ENCODE data around the gene NRG3.
A peak's percentile ranks its signal among the peaks of the same experiment; 100 is the strongest.

DNA sequence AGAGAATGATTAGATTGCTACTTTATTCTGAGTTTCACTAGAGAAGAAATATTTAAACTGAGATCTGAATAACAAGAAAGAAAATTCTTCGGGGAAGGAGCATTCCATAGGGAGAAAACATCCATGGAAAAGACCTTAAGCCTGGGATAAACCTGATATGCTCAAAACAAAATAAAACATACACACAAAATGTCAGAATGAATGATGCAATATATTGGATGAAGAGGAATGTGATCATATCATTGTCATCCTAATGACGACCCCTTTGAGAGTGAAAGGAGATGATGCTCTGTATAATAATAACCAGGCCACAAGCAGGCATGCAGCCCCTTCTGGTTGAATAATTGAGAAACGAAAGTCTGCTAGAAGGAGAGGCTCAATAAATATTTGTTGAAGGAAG, 882.4 kb downstream of the NRG3 start:
- TF ChIP-seq, protein P1, sequence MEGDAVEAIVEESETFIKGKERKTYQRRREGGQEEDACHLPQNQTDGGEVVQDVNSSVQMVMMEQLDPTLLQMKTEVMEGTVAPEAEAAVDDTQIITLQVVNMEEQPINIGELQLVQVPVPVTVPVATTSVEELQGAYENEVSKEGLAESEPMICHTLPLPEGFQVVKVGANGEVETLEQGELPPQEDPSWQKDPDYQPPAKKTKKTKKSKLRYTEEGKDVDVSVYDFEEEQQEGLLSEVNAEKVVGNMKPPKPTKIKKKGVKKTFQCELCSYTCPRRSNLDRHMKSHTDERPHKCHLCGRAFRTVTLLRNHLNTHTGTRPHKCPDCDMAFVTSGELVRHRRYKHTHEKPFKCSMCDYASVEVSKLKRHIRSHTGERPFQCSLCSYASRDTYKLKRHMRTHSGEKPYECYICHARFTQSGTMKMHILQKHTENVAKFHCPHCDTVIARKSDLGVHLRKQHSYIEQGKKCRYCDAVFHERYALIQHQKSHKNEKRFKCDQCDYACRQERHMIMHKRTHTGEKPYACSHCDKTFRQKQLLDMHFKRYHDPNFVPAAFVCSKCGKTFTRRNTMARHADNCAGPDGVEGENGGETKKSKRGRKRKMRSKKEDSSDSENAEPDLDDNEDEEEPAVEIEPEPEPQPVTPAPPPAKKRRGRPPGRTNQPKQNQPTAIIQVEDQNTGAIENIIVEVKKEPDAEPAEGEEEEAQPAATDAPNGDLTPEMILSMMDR (conservative IDR thresholded peaks at IDR 0.05; ENCODE audit: low read depth, low read length), result no peak
- TF ChIP-seq POLR2A (IDR thresholded peaks at IDR 0.05; ENCODE audit: low read depth, low read length), result no peak
- peak; percentile 44; the same call in 1 of the 2 replicates for TF ChIP-seq CEBPB (IDR thresholded peaks at IDR 0.05; ENCODE audit: low read depth, low read length)
- no peak for TF ChIP-seq MAFK (IDR thresholded peaks at IDR 0.05; ENCODE audit: low read depth, low read length)
- TF ChIP-seq SMC3 (IDR thresholded peaks at IDR 0.05; ENCODE audit: low read depth, low read length), result no peak
- TF ChIP-seq RFX5 (IDR thresholded peaks at IDR 0.05; ENCODE audit: low read depth, low read length), result no peak
- TF ChIP-seq MAZ (IDR thresholded peaks at IDR 0.05; ENCODE audit: borderline replicate concordance, low read depth, low read length), result no peak
- no peak for TF ChIP-seq RAD21 (IDR thresholded peaks at IDR 0.05; ENCODE audit: low read length)
- TF ChIP-seq, protein P2, sequence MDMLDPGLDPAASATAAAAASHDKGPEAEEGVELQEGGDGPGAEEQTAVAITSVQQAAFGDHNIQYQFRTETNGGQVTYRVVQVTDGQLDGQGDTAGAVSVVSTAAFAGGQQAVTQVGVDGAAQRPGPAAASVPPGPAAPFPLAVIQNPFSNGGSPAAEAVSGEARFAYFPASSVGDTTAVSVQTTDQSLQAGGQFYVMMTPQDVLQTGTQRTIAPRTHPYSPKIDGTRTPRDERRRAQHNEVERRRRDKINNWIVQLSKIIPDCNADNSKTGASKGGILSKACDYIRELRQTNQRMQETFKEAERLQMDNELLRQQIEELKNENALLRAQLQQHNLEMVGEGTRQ (IDR thresholded peaks at IDR 0.05; ENCODE audit: low read depth, low read length), result no peak

All from IMR-90 (cell line).